GM19438 (cell line): Measurements from ENCODE around the gene IPO4.
A peak's percentile ranks its signal among the peaks of the same experiment; 100 is the strongest.

Source experiments
- ATAC-seq: cut with Tn5 transposase; IDR thresholded peaks from one replicate; pipeline ENCODE4 v1.9.1; 2021; ENCODE audit warnings: low read depth; ENCODE audit not compliant: unreplicated experiment

Gene IPO4

GRCh38 chr14:24177041-24177825, 11.4 kb downstream of the IPO4 start:
- no peak for ATAC-seq

GRCh38 chr14:24176599-24176998, 12.0 kb downstream of the IPO4 start:
- no peak for ATAC-seq

- ATAC-seq: no peak
Measured at GRCh38 chr14:24172871-24173281, 15.7 kb downstream of the IPO4 start.

- ATAC-seq: no peak
Measured at GRCh38 chr14:24172261-24172860, 16.3 kb downstream of the IPO4 start.

- ATAC-seq: peak; percentile 82
Measured at GRCh38 chr14:24171422-24172260, 17.0 kb downstream of the IPO4 start, which contains the start of gene REC8. REC8 (plus strand) TSS chr14:24172080; CDS start chr14:24172553, 473 bp downstream.

- no peak for ATAC-seq
Measured at GRCh38 chr14:24167469-24168114, 21.0 kb downstream of the IPO4 start.

- ATAC-seq: no peak
Measured at GRCh38 chr14:24165785-24166184, 22.8 kb downstream of the IPO4 start.

GRCh38 chr14:24164518-24164991, 24.1 kb downstream of the IPO4 start:
- ATAC-seq: no peak

- ATAC-seq: no peak
Measured at GRCh38 chr14:24162093-24162492, 26.5 kb downstream of the IPO4 start.

- peak; percentile 81 for ATAC-seq
Measured at GRCh38 chr14:24160850-24161804, 27.5 kb downstream of the IPO4 start, which contains the start of gene IRF9. IRF9 (plus strand) TSS chr14:24161265; CDS start chr14:24162145, 880 bp downstream.

- no peak for ATAC-seq
Measured at GRCh38 chr14:24160499-24160849, 28.1 kb downstream of the IPO4 start.

- ATAC-seq: no peak
Measured at GRCh38 chr14:24159777-24160498, 28.7 kb downstream of the IPO4 start.

- no peak for ATAC-seq
Measured at GRCh38 chr14:24157331-24157730, 31.3 kb downstream of the IPO4 start.

- ATAC-seq: no peak
Measured at GRCh38 chr14:24156840-24157239, 31.8 kb downstream of the IPO4 start.

- ATAC-seq: no peak
Measured at GRCh38 chr14:24155100-24155499, 33.5 kb downstream of the IPO4 start.

GRCh38 chr14:24151404-24152080, 37.1 kb downstream of the IPO4 start:
- no peak for ATAC-seq

- ATAC-seq: no peak
Measured at GRCh38 chr14:24150993-24151392, 37.6 kb downstream of the IPO4 start.

GRCh38 chr14:24150567-24150966, 38.0 kb downstream of the IPO4 start:
- ATAC-seq: no peak
